A549 (cell line): ENCODE measurements around the gene ARAP2. TPM values are rescaled to one million over a fixed set of nuclear protein-coding genes. Genes with fewer than 3 reads are reported as not detected.

Experiments used
- ATAC-seq, 2 experiments: fragments of 200-7000 bp in 1 of 2; fragments of >200 bp in 1 of 2; cut with Nextera tagmentation in 1 of 2; cut with Tn5 transposase in 1 of 2; 3 replicates each; pipeline versions ENCODE4 v1.8.0 to v1.9.1; 2018 to 2020; ENCODE audit warnings: mild to moderate bottlenecking in 1 of 2, moderate library complexity in 1 of 2
- CTCF ChIA-PET: fragments of 300-600 bp; sonication (Branson Sonifier 250); formaldehyde crosslinking; extraction: SDS; loops from one replicate; lab custom pipeline; 2021; ENCODE audit warnings: antibody characterized with exemption, inconsistent platforms; lab: Yijun Ruan, JAX
- POLR2A ChIA-PET: fragments of 350-600 bp; formaldehyde crosslinking; extraction: SDS; loops from one replicate; lab custom pipeline; 2021; ENCODE audit warnings: antibody characterized with exemption, inconsistent platforms; lab: Yijun Ruan, JAX
- DNase-seq, 2 experiments: peaks; one replicate each; pipeline versions ENCODE4 v3.0.0 to v3.0.0-alpha.2; 2011 to 2016; ENCODE audit warnings: low read depth in 1 of 2, low spot score in 1 of 2
- FAIRE-seq: peaks from 2 replicates; lab custom pipeline; 2011; peaks lifted over from hg19 to GRCh38; lab: Jason Lieb, UNC
- H3K27ac ChIP-seq, 2 experiments: fragments of >200 bp; sonication (Bioruptor Twin); formaldehyde crosslinking; 3 replicates each; pipeline ENCODE4 v1.5.1; 2016 to 2017
- H3K4me1 ChIP-seq: fragments of >200 bp; sonication (Bioruptor Twin); formaldehyde crosslinking; 3 replicates; pipeline ENCODE4 v1.6.1; 2016
- H3K4me2 ChIP-seq: fragments of >200 bp; sonication (Bioruptor Twin); formaldehyde crosslinking; 3 replicates; pipeline ENCODE4 v1.6.1; 2016
- H3K4me3 ChIP-seq: fragments of >200 bp; sonication (Bioruptor Twin); formaldehyde crosslinking; 3 replicates; pipeline ENCODE4 v1.5.1; 2016
- H3K9me3 ChIP-seq: fragments of >200 bp; sonication (Bioruptor Twin); formaldehyde crosslinking; 3 replicates; pipeline ENCODE4 v1.6.1; 2016
- CBX2 ChIP-seq: fragments of 200-600 bp; sonication (generic); IDR thresholded peaks from 2 replicates; pipeline ENCODE4 v1.6.1; 2016; ENCODE audit warnings: low read depth, mild to moderate bottlenecking, borderline replicate concordance
- CBX8 ChIP-seq: fragments of 200-600 bp; sonication (generic); IDR thresholded peaks from 2 replicates; pipeline ENCODE4 v1.6.1; 2016
- CEBPB ChIP-seq, 2 experiments: fragments of >200 bp in 1 of 2; sonication (Bioruptor Twin) in 1 of 2; formaldehyde crosslinking in 1 of 2; IDR thresholded peaks; 2 replicates each; pipeline ENCODE4 v1.6.1; 2012 to 2016
- CHD2 ChIP-seq: fragments of 150-350 bp; IDR thresholded peaks from 2 replicates; pipeline ENCODE4 v1.6.1; 2014; ENCODE audit warnings: low read length; ENCODE audit not compliant: partially characterized antibody
- JUNB ChIP-seq: fragments of >200 bp; sonication (Bioruptor Twin); formaldehyde crosslinking; IDR thresholded peaks from 2 replicates; pipeline ENCODE4 v1.6.1; 2016
- KDM1A ChIP-seq: fragments of 200-600 bp; sonication (generic); IDR thresholded peaks from 2 replicates; pipeline ENCODE4 v1.6.1; 2016; ENCODE audit warnings: low read depth, mild to moderate bottlenecking
- MAZ ChIP-seq: fragments of 150-350 bp; IDR thresholded peaks from 2 replicates; pipeline ENCODE4 v1.6.1; 2014; ENCODE audit warnings: antibody characterized with exemption, low read depth, low read length, borderline replicate concordance
- MYC ChIP-seq: IDR thresholded peaks from 2 replicates; pipeline ENCODE4 v1.6.1; 2012; ENCODE audit warnings: mild to moderate bottlenecking, inconsistent platforms, low read length, improper control_type of control experiment, borderline replicate concordance
- RNF2 ChIP-seq: fragments of 200-600 bp; sonication (generic); IDR thresholded peaks from 2 replicates; pipeline ENCODE4 v1.6.1; 2016; ENCODE audit warnings: low read depth, mild to moderate bottlenecking, antibody characterized with exemption, moderate library complexity, borderline replicate concordance
- SMC3 ChIP-seq: fragments of >200 bp; sonication (Bioruptor Twin); formaldehyde crosslinking; IDR thresholded peaks from 3 replicates; pipeline ENCODE4 v1.6.1; 2018; ENCODE audit warnings: inconsistent platforms
- TP53 ChIP-seq: fragments of 250-450 bp; sonication (Bioruptor Pico); IDR thresholded peaks from 2 replicates; pipeline ENCODE4 v1.5.0; 2021; ENCODE audit warnings: mild to moderate bottlenecking, moderate library complexity
- ZNF302 ChIP-seq: fragments of 250-450 bp; sonication (Bioruptor Pico); IDR thresholded peaks from 2 replicates; pipeline ENCODE4 v1.9.0; 2021; ENCODE audit warnings: inconsistent platforms, mild to moderate bottlenecking, moderate library complexity
- ZSCAN20 ChIP-seq: fragments of 250-450 bp; sonication (Bioruptor Pico); IDR thresholded peaks from 2 replicates; pipeline ENCODE4 v1.8.0; 2022; ENCODE audit warnings: mild to moderate bottlenecking, moderate library complexity
- WGBS: methylation state at CpG from one replicate; pipeline ENCODE4 v1.1.6; 2017; ENCODE audit errors: missing lambda C conversion rate; 5-methylcytosine and 5-hydroxymethylcytosine counted together
- polyA plus RNA-seq, 4 experiments: library from polyadenylated mRNA; depleted of rRNA in 3 of 4; stranded (reverse); fragments of >200 nt; fragmentation: RNase III in 1 of 4; extraction: RNeasy Plus Mini Kit Qiagen cat#74134 plus additional on column Dnase treatment in 1 of 4; gene quantifications; 2 replicates in 3 of 4; 3 replicates in 1 of 4; pipeline ENCODE4 v1.2.3, GENCODE V29; 2011 to 2017
- TF ChIP-seq, protein P1 (sequence below): fragments of >200 bp; sonication (Bioruptor Twin); formaldehyde crosslinking; IDR thresholded peaks from 3 replicates; pipeline ENCODE4 v1.5.1; 2016
- TF ChIP-seq, protein P2 (sequence below): fragments of 450-650 bp; IDR thresholded peaks from 2 replicates; pipeline ENCODE4 v1.6.1; 2014; ENCODE audit warnings: antibody characterized with exemption
- TF ChIP-seq, protein P3 (sequence below): IDR thresholded peaks from 2 replicates; pipeline ENCODE4 v1.6.1; 2012
- TF ChIP-seq, protein P4 (sequence below): fragments of 200-600 bp; sonication (generic); IDR thresholded peaks from 2 replicates; pipeline ENCODE4 v1.6.1; 2016; ENCODE audit warnings: antibody characterized with exemption, mild to moderate bottlenecking, moderate library complexity

Gene ARAP2
- polyA plus RNA-seq, 2 of the 4 experiments (the other 2 are of a cell fraction), result 0.34 to 0.75 TPM

DNA sequence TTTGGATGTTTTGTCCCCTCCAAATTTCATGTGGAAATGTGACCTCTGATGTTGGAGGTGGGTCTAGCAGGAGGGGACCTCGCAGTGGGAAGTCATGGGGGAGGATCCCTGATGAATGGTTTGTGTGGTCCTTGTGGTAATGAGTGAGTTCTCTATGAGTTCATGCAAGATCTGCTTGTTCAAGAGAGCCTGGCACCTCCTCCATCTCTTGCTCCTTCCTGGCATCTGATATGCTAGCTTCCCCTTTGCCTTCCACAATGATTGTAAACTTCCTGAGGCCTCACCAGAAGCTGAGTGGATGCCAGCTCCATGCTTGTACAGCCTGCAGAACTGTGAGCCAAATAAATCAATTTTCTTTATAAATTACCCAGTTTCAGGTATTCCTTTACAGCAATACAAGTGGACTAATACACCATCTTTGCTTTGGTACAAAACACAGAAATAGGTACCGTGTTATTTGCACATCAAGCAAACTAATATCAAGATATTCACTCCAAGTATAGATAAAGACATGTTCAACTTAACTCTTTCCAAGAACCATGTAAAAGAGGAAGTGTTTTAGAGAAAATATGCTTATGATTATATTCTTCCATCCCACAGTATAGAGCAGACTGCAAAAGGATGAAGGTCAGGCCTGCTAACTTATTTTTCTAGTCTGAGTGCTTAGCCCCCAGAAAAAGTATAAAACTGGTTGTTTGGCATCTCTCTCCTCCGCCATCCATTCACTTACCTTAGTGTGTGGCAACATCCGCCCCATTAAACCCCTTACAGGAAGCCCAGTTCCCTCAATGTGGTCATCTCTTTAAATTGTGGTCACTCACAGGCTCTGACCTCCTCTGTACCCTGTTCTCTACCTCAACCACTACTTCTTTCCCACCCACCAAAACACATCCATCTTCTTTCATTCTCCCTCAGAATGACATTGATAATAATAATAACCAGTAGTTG is 6.7 kb downstream of the ARAP2 start (continued):
- no peak for TF ChIP-seq CBX2
- TF ChIP-seq, all 56 proteins: peak for 0

DNA sequence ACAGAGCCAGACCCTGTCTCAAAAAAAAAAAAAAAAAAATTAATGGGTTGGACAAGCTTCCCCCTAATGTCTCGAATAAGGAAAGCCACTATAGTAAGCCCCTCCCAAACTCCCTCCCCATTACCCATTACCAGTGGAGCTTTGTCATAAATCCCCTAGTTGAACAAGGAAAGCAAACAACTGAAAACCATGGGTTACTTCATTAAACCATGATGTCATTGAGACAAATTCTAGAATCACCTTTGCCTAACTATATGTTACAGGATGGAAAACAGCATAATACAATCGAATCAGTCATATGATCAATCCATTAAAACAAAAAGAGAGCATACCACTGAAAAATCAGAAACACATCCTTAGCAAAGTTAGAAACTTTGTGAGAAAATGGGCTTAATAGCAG is 8.2 kb downstream of the ARAP2 start:
- DNase-seq, result no peak
- CTCF ChIA-PET, result interaction anchor here (0.6 kb wide), 1 partner anchor 1619 kb away, joined by 4 read pairs; no protein-coding TSS in a partner anchor
- FAIRE-seq, result no peak
- TF ChIP-seq, protein P1, sequence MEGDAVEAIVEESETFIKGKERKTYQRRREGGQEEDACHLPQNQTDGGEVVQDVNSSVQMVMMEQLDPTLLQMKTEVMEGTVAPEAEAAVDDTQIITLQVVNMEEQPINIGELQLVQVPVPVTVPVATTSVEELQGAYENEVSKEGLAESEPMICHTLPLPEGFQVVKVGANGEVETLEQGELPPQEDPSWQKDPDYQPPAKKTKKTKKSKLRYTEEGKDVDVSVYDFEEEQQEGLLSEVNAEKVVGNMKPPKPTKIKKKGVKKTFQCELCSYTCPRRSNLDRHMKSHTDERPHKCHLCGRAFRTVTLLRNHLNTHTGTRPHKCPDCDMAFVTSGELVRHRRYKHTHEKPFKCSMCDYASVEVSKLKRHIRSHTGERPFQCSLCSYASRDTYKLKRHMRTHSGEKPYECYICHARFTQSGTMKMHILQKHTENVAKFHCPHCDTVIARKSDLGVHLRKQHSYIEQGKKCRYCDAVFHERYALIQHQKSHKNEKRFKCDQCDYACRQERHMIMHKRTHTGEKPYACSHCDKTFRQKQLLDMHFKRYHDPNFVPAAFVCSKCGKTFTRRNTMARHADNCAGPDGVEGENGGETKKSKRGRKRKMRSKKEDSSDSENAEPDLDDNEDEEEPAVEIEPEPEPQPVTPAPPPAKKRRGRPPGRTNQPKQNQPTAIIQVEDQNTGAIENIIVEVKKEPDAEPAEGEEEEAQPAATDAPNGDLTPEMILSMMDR, result no peak
- TF ChIP-seq ZNF302 (CRISPR knock-in tag) (no peak), JUNB (no peak), CBX8 (no peak), SMC3 (no peak), ZSCAN20 (CRISPR knock-in tag) (no peak), KDM1A (no peak), CHD2 (no peak), CEBPB (IDR thresholded peaks at IDR 0.05) (no peak), MYC (no peak)
- TF ChIP-seq, protein P2, sequence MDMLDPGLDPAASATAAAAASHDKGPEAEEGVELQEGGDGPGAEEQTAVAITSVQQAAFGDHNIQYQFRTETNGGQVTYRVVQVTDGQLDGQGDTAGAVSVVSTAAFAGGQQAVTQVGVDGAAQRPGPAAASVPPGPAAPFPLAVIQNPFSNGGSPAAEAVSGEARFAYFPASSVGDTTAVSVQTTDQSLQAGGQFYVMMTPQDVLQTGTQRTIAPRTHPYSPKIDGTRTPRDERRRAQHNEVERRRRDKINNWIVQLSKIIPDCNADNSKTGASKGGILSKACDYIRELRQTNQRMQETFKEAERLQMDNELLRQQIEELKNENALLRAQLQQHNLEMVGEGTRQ, result no peak
- TF ChIP-seq, protein P3, sequence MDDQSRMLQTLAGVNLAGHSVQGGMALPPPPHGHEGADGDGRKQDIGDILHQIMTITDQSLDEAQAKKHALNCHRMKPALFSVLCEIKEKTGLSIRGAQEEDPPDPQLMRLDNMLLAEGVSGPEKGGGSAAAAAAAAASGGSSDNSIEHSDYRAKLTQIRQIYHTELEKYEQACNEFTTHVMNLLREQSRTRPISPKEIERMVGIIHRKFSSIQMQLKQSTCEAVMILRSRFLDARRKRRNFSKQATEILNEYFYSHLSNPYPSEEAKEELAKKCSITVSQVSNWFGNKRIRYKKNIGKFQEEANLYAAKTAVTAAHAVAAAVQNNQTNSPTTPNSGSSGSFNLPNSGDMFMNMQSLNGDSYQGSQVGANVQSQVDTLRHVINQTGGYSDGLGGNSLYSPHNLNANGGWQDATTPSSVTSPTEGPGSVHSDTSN, result no peak
- TF ChIP-seq, protein P4, sequence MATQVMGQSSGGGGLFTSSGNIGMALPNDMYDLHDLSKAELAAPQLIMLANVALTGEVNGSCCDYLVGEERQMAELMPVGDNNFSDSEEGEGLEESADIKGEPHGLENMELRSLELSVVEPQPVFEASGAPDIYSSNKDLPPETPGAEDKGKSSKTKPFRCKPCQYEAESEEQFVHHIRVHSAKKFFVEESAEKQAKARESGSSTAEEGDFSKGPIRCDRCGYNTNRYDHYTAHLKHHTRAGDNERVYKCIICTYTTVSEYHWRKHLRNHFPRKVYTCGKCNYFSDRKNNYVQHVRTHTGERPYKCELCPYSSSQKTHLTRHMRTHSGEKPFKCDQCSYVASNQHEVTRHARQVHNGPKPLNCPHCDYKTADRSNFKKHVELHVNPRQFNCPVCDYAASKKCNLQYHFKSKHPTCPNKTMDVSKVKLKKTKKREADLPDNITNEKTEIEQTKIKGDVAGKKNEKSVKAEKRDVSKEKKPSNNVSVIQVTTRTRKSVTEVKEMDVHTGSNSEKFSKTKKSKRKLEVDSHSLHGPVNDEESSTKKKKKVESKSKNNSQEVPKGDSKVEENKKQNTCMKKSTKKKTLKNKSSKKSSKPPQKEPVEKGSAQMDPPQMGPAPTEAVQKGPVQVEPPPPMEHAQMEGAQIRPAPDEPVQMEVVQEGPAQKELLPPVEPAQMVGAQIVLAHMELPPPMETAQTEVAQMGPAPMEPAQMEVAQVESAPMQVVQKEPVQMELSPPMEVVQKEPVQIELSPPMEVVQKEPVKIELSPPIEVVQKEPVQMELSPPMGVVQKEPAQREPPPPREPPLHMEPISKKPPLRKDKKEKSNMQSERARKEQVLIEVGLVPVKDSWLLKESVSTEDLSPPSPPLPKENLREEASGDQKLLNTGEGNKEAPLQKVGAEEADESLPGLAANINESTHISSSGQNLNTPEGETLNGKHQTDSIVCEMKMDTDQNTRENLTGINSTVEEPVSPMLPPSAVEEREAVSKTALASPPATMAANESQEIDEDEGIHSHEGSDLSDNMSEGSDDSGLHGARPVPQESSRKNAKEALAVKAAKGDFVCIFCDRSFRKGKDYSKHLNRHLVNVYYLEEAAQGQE, result no peak
- H3K4me1 ChIP-seq, result no peaks in the 10 kb centered on the region
- H3K4me2 ChIP-seq, result no peak overlapping the region
- no peaks in the 10 kb centered on the region for H3K9me3 ChIP-seq
- H3K4me3 ChIP-seq, result no peak overlapping the region
- POLR2A ChIA-PET, result no interaction called here
- no peak for ATAC-seq
- H3K27ac ChIP-seq, result no peak overlapping the region
- 16% methylated on average over 2 of the region's 2 CpGs for WGBS

DNA sequence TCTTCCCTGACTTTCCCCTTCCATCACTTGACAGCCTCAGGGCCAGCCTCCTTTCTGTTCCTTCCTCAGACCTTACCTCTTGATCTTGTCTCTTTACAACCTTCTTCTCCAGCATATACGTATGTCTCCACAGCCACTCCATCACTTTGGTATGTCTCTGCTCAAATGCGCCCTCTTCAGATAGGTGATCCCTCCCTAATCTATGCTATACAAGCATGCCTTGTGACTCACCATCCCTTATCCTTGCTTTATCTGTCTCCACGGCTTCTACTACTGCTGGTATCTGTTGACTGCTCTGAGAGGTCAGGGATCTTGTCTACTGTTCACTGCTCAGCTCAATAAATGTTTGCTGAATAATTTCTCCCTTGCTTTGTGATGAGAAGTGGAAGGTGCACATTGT is 9.0 kb downstream of the ARAP2 start:
- WGBS, result 0% methylated on average over 3 of the region's 3 CpGs
- CTCF ChIA-PET, result no interaction called here
- peak in 1 of 2 experiments; percentile 18 for DNase-seq
- Histone ChIP-seq H3K9me3 (no peaks in the 10 kb centered on the region), H3K4me3 (no peak overlapping the region), H3K27ac (no peak overlapping the region), H3K4me1 (no peaks in the 10 kb centered on the region), H3K4me2 (no peak overlapping the region)
- peak; percentile 62 to 65; a peak in 4 of 6 replicates for ATAC-seq
- no peak for FAIRE-seq
- POLR2A ChIA-PET, result no interaction called here
- no peak for TF ChIP-seq MAZ
- no peak for TF ChIP-seq RNF2
- TF ChIP-seq TP53 (CRISPR knock-in tag), result no peak
